Neural crest cell (in vitro differentiated cells): Measurements from ENCODE around the gene SYNRG. TPM values are rescaled to one million over a fixed set of nuclear protein-coding genes. Genes with fewer than 3 reads are reported as not detected.
"Not testable (repeated sequence)": the region's sequence is repeated elsewhere in the genome, so short reads cannot be mapped to it uniquely, and the experiment has no call there.

Experiments
- DNase-seq: peaks from one replicate; pipeline ENCODE4 v3.0.0; 2021; ENCODE audit warnings: low read depth, mixed read lengths, low spot score
- H3K27ac Mint-ChIP-seq: one replicate; pipeline ENCODE4 v1.8.0; 2021; ENCODE audit warnings: mild to moderate bottlenecking, mixed read lengths; ENCODE audit not compliant: unreplicated experiment
- H3K27me3 Mint-ChIP-seq: 2 replicates; pipeline ENCODE4 v1.8.0; 2021; ENCODE audit warnings: low read depth, mild to moderate bottlenecking, mixed read lengths
- H3K36me3 Mint-ChIP-seq: 2 replicates; pipeline ENCODE4 v1.8.0; 2021; ENCODE audit warnings: low read depth, mild to moderate bottlenecking, mixed read lengths
- H3K4me1 Mint-ChIP-seq: 2 replicates; pipeline ENCODE4 v1.8.0; 2021; ENCODE audit warnings: mixed read lengths
- H3K4me3 Mint-ChIP-seq: one replicate; pipeline ENCODE4 v1.8.0; 2021; ENCODE audit warnings: mild to moderate bottlenecking, mixed read lengths
- H3K9me3 Mint-ChIP-seq: 2 replicates; pipeline ENCODE4 v1.8.0; 2021; ENCODE audit warnings: mixed read lengths
- total RNA-seq: library from RNA; stranded (reverse); gene quantifications from 2 replicates; pipeline ENCODE4 v1.2.1, GENCODE V29; 2021
- TF ChIP-seq, protein P1 (sequence below): fragments of 200-600 bp; sonication (generic); conservative IDR thresholded peaks from 2 replicates; pipeline ENCODE4 v1.5.0; 2021; ENCODE audit warnings: antibody characterized with exemption, mild to moderate bottlenecking

SYNRG gene
- total RNA-seq, 1 donor from 2014 or later = 43.0 TPM

DNA sequence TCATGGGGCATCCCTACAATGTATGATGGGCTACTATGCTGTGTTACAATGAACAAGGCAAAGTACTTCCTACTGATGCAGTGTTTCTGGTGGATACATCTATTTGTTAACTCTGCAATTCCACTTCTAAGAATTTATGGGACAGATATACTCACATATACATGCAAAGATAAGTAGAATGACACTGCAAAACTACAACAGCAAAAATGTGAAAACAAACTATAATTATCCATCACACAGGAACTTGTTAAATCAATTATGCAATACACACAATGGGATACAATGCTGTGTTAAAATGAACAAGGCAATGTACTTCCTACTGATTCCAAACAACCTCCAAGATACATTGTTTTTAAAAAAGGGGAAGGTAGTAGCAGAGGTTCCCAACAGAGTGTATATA lies 30.8 kb upstream of the SYNRG start:
- Mint-ChIP-seq H3K27me3 (peaks cover 18% of the 10 kb centered on the region), H3K9me3 (no peaks in the 10 kb centered on the region), H3K4me1 (peaks cover 22% of the 10 kb centered on the region), H3K27ac (no peak overlapping the region), H3K4me3 (peak overlapping the region; percentile 5), H3K36me3 (peaks cover 25% of the 10 kb centered on the region)
- DNase-seq = no peak
- TF ChIP-seq, protein P1, sequence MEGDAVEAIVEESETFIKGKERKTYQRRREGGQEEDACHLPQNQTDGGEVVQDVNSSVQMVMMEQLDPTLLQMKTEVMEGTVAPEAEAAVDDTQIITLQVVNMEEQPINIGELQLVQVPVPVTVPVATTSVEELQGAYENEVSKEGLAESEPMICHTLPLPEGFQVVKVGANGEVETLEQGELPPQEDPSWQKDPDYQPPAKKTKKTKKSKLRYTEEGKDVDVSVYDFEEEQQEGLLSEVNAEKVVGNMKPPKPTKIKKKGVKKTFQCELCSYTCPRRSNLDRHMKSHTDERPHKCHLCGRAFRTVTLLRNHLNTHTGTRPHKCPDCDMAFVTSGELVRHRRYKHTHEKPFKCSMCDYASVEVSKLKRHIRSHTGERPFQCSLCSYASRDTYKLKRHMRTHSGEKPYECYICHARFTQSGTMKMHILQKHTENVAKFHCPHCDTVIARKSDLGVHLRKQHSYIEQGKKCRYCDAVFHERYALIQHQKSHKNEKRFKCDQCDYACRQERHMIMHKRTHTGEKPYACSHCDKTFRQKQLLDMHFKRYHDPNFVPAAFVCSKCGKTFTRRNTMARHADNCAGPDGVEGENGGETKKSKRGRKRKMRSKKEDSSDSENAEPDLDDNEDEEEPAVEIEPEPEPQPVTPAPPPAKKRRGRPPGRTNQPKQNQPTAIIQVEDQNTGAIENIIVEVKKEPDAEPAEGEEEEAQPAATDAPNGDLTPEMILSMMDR = no peak

DNA sequence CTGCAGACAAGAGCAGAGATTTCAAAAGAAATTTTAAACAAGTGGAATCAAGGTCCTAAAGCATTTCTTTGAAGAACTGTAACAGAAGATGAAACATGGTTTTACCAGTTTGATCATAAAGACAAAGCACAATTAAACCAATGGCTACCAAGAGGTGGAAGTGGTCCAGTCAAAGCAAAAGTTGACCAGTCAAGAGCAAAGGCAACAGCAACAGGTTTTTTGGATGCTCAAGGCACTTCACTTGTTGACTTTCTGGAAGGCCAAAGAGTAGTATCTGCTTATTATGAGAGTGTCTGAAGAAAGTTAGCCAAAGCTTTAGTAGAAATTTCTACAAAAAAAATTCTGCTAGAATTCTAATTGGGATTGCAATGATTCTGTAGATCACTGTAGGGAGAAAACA lies 28.7 kb upstream of the SYNRG start:
- no peaks in the 10 kb centered on the region for H3K9me3 Mint-ChIP-seq

DNA sequence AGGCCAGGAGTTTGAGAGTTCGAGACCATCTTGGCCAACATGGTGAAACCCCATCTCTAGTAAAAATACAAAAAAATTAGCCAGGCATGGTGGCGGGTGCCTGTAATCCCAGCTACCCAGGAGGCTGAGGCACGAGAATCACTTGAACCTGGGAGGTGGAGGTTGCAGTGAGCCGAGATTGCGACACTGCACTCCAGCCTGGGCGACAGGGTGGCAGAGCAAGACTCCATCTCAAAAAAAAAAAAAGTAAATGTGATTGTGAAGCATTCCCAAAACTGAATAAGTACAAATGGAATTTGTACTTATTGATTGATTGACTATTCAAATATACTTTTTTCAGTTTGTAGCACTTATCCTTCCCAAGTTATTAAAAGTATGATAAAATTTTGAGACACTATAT lies 7.2 kb upstream of the SYNRG start:
- not testable (repeated sequence) for H3K9me3 Mint-ChIP-seq, H3K27me3 Mint-ChIP-seq, H3K4me3 Mint-ChIP-seq, H3K27ac Mint-ChIP-seq, DNase-seq, H3K4me1 Mint-ChIP-seq
- H3K36me3 Mint-ChIP-seq = peaks cover 15% of the 10 kb centered on the region

More for the DNA sequence above, 28.7 kb upstream of the SYNRG start:
- no peaks in the 10 kb centered on the region for H3K27me3 Mint-ChIP-seq
- peaks cover 25% of the 10 kb centered on the region for H3K36me3 Mint-ChIP-seq
- TF ChIP-seq, protein P1 = no peak
- H3K4me3 Mint-ChIP-seq = no peak overlapping the region
- no peak for DNase-seq
- H3K4me1 Mint-ChIP-seq = peaks cover 22% of the 10 kb centered on the region
- no peak overlapping the region for H3K27ac Mint-ChIP-seq

DNA sequence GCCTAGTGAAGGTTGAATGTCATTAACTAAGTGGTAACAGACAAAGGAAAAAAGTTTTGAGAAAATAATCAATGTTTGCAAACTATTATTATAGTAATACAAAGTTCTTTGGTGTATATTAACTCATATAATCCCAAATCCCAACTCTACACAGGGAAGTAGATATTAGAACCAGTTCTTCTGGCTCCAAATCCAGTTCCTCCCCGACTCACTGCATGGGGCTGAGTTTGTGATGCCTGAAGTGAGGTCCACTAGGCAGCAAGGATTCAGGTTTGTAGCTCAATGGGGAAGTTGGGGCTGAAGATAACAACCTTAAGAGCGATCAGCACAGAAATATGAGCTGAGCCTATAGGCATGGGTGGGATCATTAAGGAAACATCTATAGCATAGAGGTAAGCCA lies 5.6 kb upstream of the SYNRG start:
- no peak overlapping the region for H3K27ac Mint-ChIP-seq
- no peaks in the 10 kb centered on the region for H3K27me3 Mint-ChIP-seq
- no peak for DNase-seq
- H3K4me1 Mint-ChIP-seq = peaks cover 3% of the 10 kb centered on the region
- peaks cover 15% of the 10 kb centered on the region for H3K36me3 Mint-ChIP-seq
- no peak overlapping the region for H3K4me3 Mint-ChIP-seq
- TF ChIP-seq, protein P1 = no peak
- no peaks in the 10 kb centered on the region for H3K9me3 Mint-ChIP-seq

DNA sequence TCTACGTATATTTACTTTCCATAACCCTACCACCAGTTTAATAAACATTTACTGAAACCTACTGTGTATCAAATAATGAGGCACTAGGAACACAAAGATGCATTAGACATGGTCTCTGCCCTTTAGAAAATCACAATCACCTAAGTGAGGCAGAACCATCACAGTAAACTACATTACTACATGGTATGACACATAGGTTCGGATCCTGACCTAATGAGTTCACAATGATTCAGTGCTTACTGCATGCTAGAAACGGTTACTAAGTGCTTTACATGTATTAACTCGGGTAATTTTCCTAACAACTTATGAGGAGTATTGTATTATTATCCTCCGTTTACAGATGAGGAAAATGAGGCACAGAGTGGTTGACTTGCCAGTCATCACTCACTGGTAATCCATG lies 5.2 kb upstream of the SYNRG start:
- TF ChIP-seq, protein P1 = no peak
- H3K4me3 Mint-ChIP-seq = no peak overlapping the region
- peaks cover 18% of the 10 kb centered on the region for H3K36me3 Mint-ChIP-seq
- peaks cover 7% of the 10 kb centered on the region for H3K4me1 Mint-ChIP-seq
- no peaks in the 10 kb centered on the region for H3K9me3 Mint-ChIP-seq
- DNase-seq = no peak
- H3K27me3 Mint-ChIP-seq = no peaks in the 10 kb centered on the region
- no peak overlapping the region for H3K27ac Mint-ChIP-seq

DNA sequence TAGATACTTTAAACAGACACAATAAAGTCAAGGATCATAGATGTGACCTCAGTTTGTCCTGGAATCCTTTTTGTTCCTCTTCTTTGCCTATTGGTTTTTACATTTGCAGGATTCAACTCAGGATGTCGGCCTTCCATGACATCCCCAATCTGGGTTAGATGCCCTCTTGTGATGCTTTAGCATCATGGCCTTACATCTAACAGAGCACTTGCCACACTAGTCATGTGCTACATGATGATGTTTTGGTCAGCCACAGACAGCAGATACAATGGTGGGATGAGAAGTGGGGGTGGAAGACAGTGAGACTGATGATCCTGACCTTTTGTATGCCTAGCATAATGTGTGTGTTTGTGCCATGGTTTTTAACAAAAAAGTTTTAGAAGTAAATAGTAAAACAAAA lies 1.8 kb upstream of the SYNRG start:
- H3K36me3 Mint-ChIP-seq = peaks cover 18% of the 10 kb centered on the region
- H3K9me3 Mint-ChIP-seq = no peaks in the 10 kb centered on the region
- peak overlapping the region; percentile 50 for H3K4me3 Mint-ChIP-seq
- peaks cover 29% of the 10 kb centered on the region for H3K4me1 Mint-ChIP-seq
- DNase-seq = no peak
- TF ChIP-seq, protein P1 = no peak
- no peaks in the 10 kb centered on the region for H3K27me3 Mint-ChIP-seq
- H3K27ac Mint-ChIP-seq = no peak overlapping the region

DNA sequence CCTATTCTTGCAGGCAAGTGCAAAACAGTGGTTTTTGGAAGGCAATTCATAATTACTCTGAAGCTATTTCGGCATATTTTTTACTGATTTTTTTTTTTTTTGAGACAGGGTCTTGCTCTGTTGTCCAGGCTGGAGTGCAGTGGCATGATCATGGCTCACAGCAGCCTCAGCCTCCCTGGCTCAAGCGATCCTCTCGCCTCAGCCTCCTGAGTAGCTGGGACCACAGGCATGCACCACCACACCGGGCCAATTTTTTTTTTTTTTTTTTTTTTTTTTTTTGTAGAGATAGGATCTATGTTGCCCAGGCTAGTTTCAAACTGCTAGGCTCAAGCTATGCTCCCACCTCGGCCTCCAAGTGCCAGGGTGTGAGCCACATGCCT lies 813 bp upstream of the SYNRG start:
- not testable (repeated sequence) for H3K9me3 Mint-ChIP-seq, H3K27me3 Mint-ChIP-seq, DNase-seq
- Mint-ChIP-seq H3K36me3 (peaks cover 21% of the 10 kb centered on the region), H3K27ac (peak overlapping the region; percentile 99), H3K4me3 (peak overlapping the region; percentile 99), H3K4me1 (peaks cover 33% of the 10 kb centered on the region)
